IPS-18a (cell line): Measurements from ENCODE around the gene SLC15A2.
"Not testable (repeated sequence)": the region's sequence is repeated elsewhere in the genome, so short reads cannot be mapped to it uniquely, and the experiment has no call there.

Experiments used
- H3K27ac ChIP-seq: one replicate; pipeline ENCODE4 v1.5.1; 2013; ENCODE audit warnings: low read length
- H3K27me3 ChIP-seq: one replicate; pipeline ENCODE4 v1.6.1; 2013; ENCODE audit warnings: mild to moderate bottlenecking, low read length; ENCODE audit not compliant: control insufficient read depth, insufficient read depth
- H3K36me3 ChIP-seq: one replicate; pipeline ENCODE4 v1.6.1; 2013; ENCODE audit warnings: low read depth, low read length; ENCODE audit not compliant: control insufficient read depth
- H3K4me1 ChIP-seq: one replicate; pipeline ENCODE4 v1.6.1; 2013; ENCODE audit warnings: low read depth, low read length; ENCODE audit not compliant: control insufficient read depth
- H3K4me3 ChIP-seq: one replicate; pipeline ENCODE4 v1.5.1; 2013; ENCODE audit warnings: low read length
- H3K9ac ChIP-seq: one replicate; pipeline ENCODE4 v1.6.1; 2013; ENCODE audit warnings: mild to moderate bottlenecking, low read length, moderate library complexity
- H3K9me3 ChIP-seq: one replicate; pipeline ENCODE4 v1.6.1; 2013; ENCODE audit warnings: low read depth, low read length; ENCODE audit not compliant: control insufficient read depth

SLC15A2 gene

GRCh38 chr3:121894301-121894990 is at the start of gene SLC15A2:
TSS of gene SLC15A2 (plus strand) at chr3:121894401. CDS start at chr3:121894477, 76 bp downstream.
- Histone ChIP-seq H3K36me3 (no peaks in the 10 kb centered on the region), H3K9me3 (no peaks in the 10 kb centered on the region), H3K9ac (peak within 1 kb of the TSS; percentile 26), H3K4me3 (peak within 1 kb of the TSS; percentile 43), H3K4me1 (peaks cover 31% of the 10 kb centered on the region), H3K27me3 (no peaks in the 10 kb centered on the region), H3K27ac (peak within 1 kb of the TSS; percentile 68)

GRCh38 chr3:121844892-121845291 is 49.3 kb upstream of the SLC15A2 start:
- no peaks in the 10 kb centered on the region for H3K9me3 ChIP-seq
- H3K4me3 ChIP-seq, result no peak overlapping the region
- no peaks in the 10 kb centered on the region for H3K27me3 ChIP-seq
- H3K9ac ChIP-seq, result no peak overlapping the region
- H3K36me3 ChIP-seq, result no peaks in the 10 kb centered on the region
- H3K4me1 ChIP-seq, result no peaks in the 10 kb centered on the region
- no peak overlapping the region for H3K27ac ChIP-seq

GRCh38 chr3:121852256-121852655 is 41.9 kb upstream of the SLC15A2 start:
- Histone ChIP-seq H3K36me3 (no peaks in the 10 kb centered on the region), H3K9ac (no peak overlapping the region), H3K27ac (no peak overlapping the region), H3K9me3 (no peaks in the 10 kb centered on the region), H3K4me3 (no peak overlapping the region), H3K27me3 (no peaks in the 10 kb centered on the region), H3K4me1 (no peaks in the 10 kb centered on the region)

- no peak overlapping the region for H3K4me3 ChIP-seq
- H3K9ac ChIP-seq, result no peak overlapping the region
- no peaks in the 10 kb centered on the region for H3K36me3 ChIP-seq
- no peaks in the 10 kb centered on the region for H3K4me1 ChIP-seq
- H3K27ac ChIP-seq, result no peak overlapping the region
- H3K27me3 ChIP-seq, result no peaks in the 10 kb centered on the region
- H3K9me3 ChIP-seq, result no peaks in the 10 kb centered on the region
These were observed 38.6 kb upstream of the SLC15A2 start for GRCh38 chr3:121855555-121855954.

- H3K4me3 ChIP-seq, H3K36me3 ChIP-seq, H3K4me1 ChIP-seq, H3K9me3 ChIP-seq, H3K27me3 ChIP-seq, H3K27ac ChIP-seq, H3K9ac ChIP-seq: not testable (repeated sequence)
These were observed 36.4 kb upstream of the SLC15A2 start for GRCh38 chr3:121857778-121858177.

- not testable (repeated sequence) for H3K4me3 ChIP-seq, H3K36me3 ChIP-seq
These were observed 31.0 kb upstream of the SLC15A2 start for GRCh38 chr3:121863247-121863646.

GRCh38 chr3:121863801-121864200 is 30.4 kb upstream of the SLC15A2 start:
- Histone ChIP-seq H3K9me3 (no peaks in the 10 kb centered on the region), H3K27ac (no peak overlapping the region), H3K27me3 (no peaks in the 10 kb centered on the region), H3K9ac (no peak overlapping the region), H3K4me1 (no peaks in the 10 kb centered on the region), H3K4me3 (no peak overlapping the region), H3K36me3 (no peaks in the 10 kb centered on the region)

More at GRCh38 chr3:121863247-121863646, 31.0 kb upstream of the SLC15A2 start:
- H3K27me3 ChIP-seq, H3K27ac ChIP-seq, H3K9me3 ChIP-seq, H3K9ac ChIP-seq, H3K4me1 ChIP-seq: not testable (repeated sequence)

- H3K4me1 ChIP-seq, result no peaks in the 10 kb centered on the region
- no peak overlapping the region for H3K4me3 ChIP-seq
- no peak overlapping the region for H3K9ac ChIP-seq
- no peak overlapping the region for H3K27ac ChIP-seq
- H3K9me3 ChIP-seq, result no peaks in the 10 kb centered on the region
- no peaks in the 10 kb centered on the region for H3K36me3 ChIP-seq
- no peaks in the 10 kb centered on the region for H3K27me3 ChIP-seq
These were observed 24.5 kb upstream of the SLC15A2 start for GRCh38 chr3:121869736-121870135.

- H3K27ac ChIP-seq, result no peak overlapping the region
- no peaks in the 10 kb centered on the region for H3K36me3 ChIP-seq
- no peak overlapping the region for H3K9ac ChIP-seq
- no peaks in the 10 kb centered on the region for H3K9me3 ChIP-seq
- H3K27me3 ChIP-seq, result no peaks in the 10 kb centered on the region
- no peak overlapping the region for H3K4me3 ChIP-seq
- H3K4me1 ChIP-seq, result no peaks in the 10 kb centered on the region
These were observed 23.5 kb upstream of the SLC15A2 start for GRCh38 chr3:121870717-121871116.

- no peaks in the 10 kb centered on the region for H3K36me3 ChIP-seq
- no peak overlapping the region for H3K9ac ChIP-seq
- H3K27me3 ChIP-seq, result no peaks in the 10 kb centered on the region
- no peak overlapping the region for H3K4me3 ChIP-seq
- no peaks in the 10 kb centered on the region for H3K4me1 ChIP-seq
- H3K27ac ChIP-seq, result no peak overlapping the region
- H3K9me3 ChIP-seq, result no peaks in the 10 kb centered on the region
These were observed 22.8 kb upstream of the SLC15A2 start for GRCh38 chr3:121871430-121871829.

- H3K4me3 ChIP-seq, result no peak overlapping the region
- no peaks in the 10 kb centered on the region for H3K36me3 ChIP-seq
- no peaks in the 10 kb centered on the region for H3K27me3 ChIP-seq
- H3K27ac ChIP-seq, result no peak overlapping the region
- H3K9me3 ChIP-seq, result no peaks in the 10 kb centered on the region
- no peak overlapping the region for H3K9ac ChIP-seq
- H3K4me1 ChIP-seq, result peaks cover 8% of the 10 kb centered on the region
These were observed 15.8 kb upstream of the SLC15A2 start for GRCh38 chr3:121878411-121878810.

GRCh38 chr3:121883507-121883906 is 10.7 kb upstream of the SLC15A2 start:
- H3K36me3 ChIP-seq, result no peaks in the 10 kb centered on the region

More at GRCh38 chr3:121883507-121883906, 10.7 kb upstream of the SLC15A2 start:
- H3K27me3 ChIP-seq, result no peaks in the 10 kb centered on the region
- H3K4me3 ChIP-seq, result no peak overlapping the region
- H3K9me3 ChIP-seq, result no peaks in the 10 kb centered on the region
- H3K27ac ChIP-seq, result no peak overlapping the region
- peaks cover 8% of the 10 kb centered on the region for H3K4me1 ChIP-seq
- no peak overlapping the region for H3K9ac ChIP-seq
